ENCODE measurements around the gene IQGAP1.
"Not testable (repeated sequence)": the region's sequence is repeated elsewhere in the genome, so short reads cannot be mapped to it uniquely, and the experiment has no call there.

Gene IQGAP1, protein sequence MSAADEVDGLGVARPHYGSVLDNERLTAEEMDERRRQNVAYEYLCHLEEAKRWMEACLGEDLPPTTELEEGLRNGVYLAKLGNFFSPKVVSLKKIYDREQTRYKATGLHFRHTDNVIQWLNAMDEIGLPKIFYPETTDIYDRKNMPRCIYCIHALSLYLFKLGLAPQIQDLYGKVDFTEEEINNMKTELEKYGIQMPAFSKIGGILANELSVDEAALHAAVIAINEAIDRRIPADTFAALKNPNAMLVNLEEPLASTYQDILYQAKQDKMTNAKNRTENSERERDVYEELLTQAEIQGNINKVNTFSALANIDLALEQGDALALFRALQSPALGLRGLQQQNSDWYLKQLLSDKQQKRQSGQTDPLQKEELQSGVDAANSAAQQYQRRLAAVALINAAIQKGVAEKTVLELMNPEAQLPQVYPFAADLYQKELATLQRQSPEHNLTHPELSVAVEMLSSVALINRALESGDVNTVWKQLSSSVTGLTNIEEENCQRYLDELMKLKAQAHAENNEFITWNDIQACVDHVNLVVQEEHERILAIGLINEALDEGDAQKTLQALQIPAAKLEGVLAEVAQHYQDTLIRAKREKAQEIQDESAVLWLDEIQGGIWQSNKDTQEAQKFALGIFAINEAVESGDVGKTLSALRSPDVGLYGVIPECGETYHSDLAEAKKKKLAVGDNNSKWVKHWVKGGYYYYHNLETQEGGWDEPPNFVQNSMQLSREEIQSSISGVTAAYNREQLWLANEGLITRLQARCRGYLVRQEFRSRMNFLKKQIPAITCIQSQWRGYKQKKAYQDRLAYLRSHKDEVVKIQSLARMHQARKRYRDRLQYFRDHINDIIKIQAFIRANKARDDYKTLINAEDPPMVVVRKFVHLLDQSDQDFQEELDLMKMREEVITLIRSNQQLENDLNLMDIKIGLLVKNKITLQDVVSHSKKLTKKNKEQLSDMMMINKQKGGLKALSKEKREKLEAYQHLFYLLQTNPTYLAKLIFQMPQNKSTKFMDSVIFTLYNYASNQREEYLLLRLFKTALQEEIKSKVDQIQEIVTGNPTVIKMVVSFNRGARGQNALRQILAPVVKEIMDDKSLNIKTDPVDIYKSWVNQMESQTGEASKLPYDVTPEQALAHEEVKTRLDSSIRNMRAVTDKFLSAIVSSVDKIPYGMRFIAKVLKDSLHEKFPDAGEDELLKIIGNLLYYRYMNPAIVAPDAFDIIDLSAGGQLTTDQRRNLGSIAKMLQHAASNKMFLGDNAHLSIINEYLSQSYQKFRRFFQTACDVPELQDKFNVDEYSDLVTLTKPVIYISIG (N-terminal part only)

GRCh38 chr15:90387534-90388461 lies at the start of gene IQGAP1:
IQGAP1 (plus strand) TSS chr15:90388242; CDS start chr15:90388342, 100 bp downstream.
- DNase-seq, result peak; percentile 98

GRCh38 chr15:90338532-90338931 lies 49.5 kb upstream of the IQGAP1 start:
- no peak for DNase-seq

GRCh38 chr15:90340345-90340744 lies 47.7 kb upstream of the IQGAP1 start:
- no peak for DNase-seq

DNA sequence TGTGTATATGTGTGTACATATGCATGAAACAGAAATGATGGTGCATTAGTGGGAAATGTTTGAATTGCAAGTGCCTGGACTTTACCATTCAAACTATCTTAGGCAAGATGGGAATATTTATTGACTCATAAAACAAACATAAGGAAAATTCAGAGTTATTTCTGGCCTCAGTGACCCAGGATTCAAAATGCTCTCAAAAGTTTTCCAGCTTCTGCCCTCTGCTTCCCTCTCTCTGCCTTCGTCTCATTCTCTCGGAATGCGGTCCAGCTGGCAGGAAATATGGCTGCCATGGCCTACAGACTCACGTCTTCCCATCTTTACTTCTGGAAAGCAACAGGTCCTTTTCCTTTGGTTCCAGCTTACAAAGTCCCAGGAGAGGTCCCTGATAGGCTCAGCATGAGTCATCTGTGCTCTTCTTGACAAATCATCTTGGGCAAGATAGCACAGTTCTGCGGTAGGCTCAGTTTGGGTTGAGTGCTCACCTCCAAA lies 44.7 kb upstream of the IQGAP1 start:
- DNase-seq, result no peak

GRCh38 chr15:90344662-90345061 lies 43.4 kb upstream of the IQGAP1 start:
- DNase-seq, result no peak

- DNase-seq, result no peak
Measured at GRCh38 chr15:90345857-90346256, 42.2 kb upstream of the IQGAP1 start.

- DNase-seq, result not testable (repeated sequence)
Measured at GRCh38 chr15:90347431-90348065, 40.5 kb upstream of the IQGAP1 start.

- no peak for DNase-seq
Measured at GRCh38 chr15:90348456-90348855, 39.6 kb upstream of the IQGAP1 start.

DNA sequence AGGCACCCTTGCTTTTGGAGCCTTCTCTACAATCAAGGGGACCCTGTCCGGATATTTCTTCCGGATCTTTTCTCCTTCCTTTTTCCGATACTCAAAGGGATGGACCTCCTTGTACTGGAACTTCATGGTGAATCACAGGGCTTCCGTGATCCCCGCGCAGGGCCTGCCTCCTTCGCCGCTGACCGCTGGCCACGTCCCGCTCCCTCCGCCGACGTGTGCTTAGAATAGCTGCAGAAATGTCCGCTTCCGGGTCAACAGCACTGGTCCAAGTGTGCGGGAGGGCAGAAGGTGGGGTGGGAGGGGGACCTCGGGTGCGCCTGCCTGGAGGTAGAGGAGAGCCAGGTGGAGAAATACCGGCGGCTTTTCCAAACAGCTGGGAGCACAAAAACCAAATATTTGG lies 39.0 kb upstream of the IQGAP1 start:
- DNase-seq, result no peak

DNA sequence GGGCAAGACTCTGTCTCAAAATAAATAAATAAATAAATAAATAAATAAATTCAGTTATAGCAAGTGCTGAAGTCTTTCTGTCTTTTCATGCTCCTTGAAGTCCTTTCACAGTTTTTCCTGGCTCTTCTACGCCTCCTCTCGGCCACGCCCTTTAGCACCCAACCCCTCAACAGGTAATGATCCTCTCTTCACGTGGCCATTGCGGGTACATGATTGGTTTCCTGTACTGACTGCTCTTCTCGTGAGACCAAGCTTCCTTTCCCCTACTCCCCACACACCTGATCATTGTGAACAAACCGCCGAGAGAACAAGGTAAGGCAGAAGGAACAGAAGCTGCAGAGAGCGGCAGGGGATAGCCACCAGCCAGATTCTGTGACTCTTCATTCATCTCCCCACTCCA lies 38.2 kb upstream of the IQGAP1 start:
- DNase-seq, result no peak

DNA sequence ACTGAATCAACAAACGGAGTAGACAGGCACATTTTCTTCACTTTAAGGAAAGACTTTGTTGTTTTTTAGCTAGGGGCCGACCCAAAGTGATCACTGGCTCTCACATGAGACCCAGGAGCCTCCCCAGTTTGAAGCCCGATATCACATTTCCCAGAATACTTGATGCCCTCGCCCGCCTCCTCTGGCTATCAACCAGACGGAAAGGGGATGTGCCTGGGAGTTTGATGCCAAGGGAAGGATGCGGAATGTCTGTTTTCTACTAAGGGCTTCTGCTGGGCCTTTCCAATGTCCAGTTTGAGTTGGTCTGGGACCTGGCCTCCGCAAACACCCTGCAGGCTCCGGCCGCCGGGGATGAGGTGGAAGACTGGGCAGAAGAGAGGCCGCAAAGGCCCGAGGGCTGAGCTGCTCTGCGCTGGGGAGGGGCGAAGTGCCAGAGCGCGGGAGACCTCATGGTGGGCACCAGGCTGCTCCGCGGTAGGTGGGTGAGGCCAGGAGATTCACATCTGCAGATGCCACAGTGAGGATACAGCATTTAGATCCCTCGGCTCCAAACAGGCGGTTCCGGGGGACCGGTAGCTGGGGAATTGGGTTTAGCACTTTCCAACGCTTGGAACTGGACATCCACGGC lies 36.4 kb upstream of the IQGAP1 start:
- DNase-seq, result no peak

- peak; percentile 95 for DNase-seq
Measured at GRCh38 chr15:90352107-90352893, 35.7 kb upstream of the IQGAP1 start, which contains the start of gene ZNF774. ZNF774 (plus strand) TSS chr15:90352284; CDS start chr15:90354661, 2,377 bp downstream.

- DNase-seq, result no peak
Measured at GRCh38 chr15:90354986-90355385, 33.1 kb upstream of the IQGAP1 start.

DNA sequence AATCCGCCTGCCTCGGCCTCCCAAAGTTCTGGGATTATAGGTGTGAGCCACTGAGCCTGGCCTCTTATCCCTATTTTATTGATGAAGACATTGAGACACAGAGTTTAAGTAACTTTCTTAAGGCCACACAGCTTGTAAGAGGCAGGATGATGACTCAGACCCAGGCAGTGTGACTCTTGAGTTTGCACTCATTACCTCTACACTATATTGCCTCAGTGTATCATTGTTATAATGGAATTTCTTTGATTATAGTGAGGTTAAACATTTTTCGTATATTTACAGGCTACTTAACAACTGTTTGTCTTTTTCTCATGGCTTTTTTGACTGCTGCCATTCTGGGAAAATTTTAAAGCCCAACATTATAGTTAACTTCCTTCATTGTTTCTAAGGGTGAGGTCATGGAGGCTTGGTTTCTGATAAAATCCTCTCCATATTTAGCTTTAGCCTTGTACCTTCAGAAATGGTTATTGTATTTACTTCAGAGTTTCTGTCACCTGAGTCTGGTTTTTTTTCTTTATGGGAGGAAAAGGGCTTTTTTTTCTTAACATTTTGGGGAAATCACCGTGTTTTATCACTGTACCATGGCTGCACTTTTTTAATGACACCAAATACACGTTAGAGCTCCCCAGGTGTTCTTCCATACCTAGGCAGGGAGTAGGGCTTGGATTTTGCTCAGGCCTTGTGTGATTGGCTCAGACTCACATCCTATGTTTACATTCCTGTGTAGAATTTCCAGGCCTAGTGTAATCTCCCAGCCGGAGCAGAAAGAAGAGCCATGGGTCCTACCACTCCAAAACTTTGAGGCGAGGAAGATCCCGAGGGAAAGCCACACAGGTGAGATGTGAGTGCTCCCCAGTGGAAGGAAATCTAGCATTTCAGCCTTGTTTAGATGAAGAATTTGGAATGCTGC lies 29.7 kb upstream of the IQGAP1 start:
- no peak for DNase-seq

GRCh38 chr15:90360746-90361145 lies 27.3 kb upstream of the IQGAP1 start:
- no peak for DNase-seq

GRCh38 chr15:90362936-90363212 lies 25.2 kb upstream of the IQGAP1 start:
- no peak for DNase-seq

DNA sequence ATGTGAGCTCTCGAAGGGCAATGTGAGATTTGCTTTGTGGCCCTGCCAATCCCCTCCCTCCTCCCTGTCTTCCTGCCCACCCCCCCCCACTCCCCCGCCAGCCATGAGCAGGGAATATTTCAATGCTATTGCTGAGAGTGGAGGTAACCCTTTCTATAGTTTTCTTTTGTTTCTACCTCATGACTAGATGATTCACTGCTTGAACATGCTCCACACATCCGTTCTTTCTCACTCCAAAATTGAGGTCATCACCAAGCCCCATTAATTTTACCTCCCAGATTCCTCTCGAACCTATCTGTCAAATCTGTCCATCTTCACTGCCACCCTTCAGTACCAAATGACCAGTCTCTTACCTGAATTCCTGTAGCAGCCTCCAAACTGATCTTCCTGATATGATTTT lies 23.8 kb upstream of the IQGAP1 start:
- no peak for DNase-seq

DNA sequence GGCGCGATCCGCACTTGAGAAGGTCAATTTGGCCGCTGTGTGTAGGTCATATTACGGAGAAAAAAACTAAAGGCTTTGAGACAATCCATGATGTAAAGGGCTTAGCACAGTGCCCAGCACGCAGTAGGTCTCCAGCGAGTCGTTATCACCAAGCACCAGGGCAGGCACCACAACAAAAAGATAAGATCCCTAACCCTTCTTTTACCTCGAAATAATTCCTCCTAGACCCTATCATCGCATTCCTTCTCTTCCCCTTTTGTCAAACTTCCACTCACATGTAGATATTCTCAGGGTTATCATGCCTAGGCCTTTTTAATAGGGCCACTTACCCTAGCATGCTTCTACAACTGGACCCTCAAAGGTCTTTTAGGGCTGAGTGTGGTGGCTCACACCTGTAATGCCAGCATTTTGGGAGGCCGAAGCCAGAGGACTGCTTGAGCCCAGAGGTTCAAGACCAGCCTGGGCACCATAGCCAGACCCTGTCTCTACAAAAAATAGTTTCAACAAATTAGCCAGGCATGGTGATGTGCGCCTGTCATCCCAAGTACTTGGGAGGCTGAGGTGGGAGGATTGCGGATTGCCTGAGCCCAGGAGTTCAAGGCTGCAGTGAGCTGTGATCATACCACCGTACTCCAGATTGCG lies 22.5 kb upstream of the IQGAP1 start:
- DNase-seq, result no peak

Data from femur (tissue), 1 donor.